COLO829 (cell line): ENCODE measurements around the gene KISS1.
A peak's percentile ranks its signal among the peaks of the same experiment; 100 is the strongest.

Experiments used
- DNase-seq: peaks from one replicate; pipeline ENCODE4 v3.0.0; 2012; ENCODE audit warnings: low spot score

Gene KISS1

GRCh38 chr1:204217648-204218000 is 21.3 kb upstream of the KISS1 start:
- DNase-seq: no peak

- no peak for DNase-seq
These were observed 20.8 kb upstream of the KISS1 start for GRCh38 chr1:204216880-204217647.

GRCh38 chr1:204216236-204216635 is 19.9 kb upstream of the KISS1 start:
- no peak for DNase-seq

GRCh38 chr1:204213668-204214662 is 17.7 kb upstream of the KISS1 start, which contains the start of gene GOLT1A:
TSS of gene GOLT1A (minus strand) at chr1:204213988. CDS start at chr1:204213906, 82 bp downstream.
- peak; percentile 70 for DNase-seq

- DNase-seq: no peak
These were observed 16.4 kb upstream of the KISS1 start for GRCh38 chr1:204212715-204213114.

- DNase-seq: no peak
These were observed 14.8 kb upstream of the KISS1 start for GRCh38 chr1:204211046-204211445.

- DNase-seq: peak; percentile 71
These were observed 10.9 kb upstream of the KISS1 start for GRCh38 chr1:204207136-204207616.

GRCh38 chr1:204206121-204206520 is 9.8 kb upstream of the KISS1 start:
- peak; percentile 25 for DNase-seq

- no peak for DNase-seq
These were observed 9.2 kb upstream of the KISS1 start for GRCh38 chr1:204205486-204205885.

- no peak for DNase-seq
These were observed 8.7 kb upstream of the KISS1 start for GRCh38 chr1:204204944-204205343.

GRCh38 chr1:204203206-204203767 is 7.0 kb upstream of the KISS1 start:
- no peak for DNase-seq

- no peak for DNase-seq
These were observed 6.2 kb upstream of the KISS1 start for GRCh38 chr1:204202481-204202880.

GRCh38 chr1:204201348-204202040 is 5.2 kb upstream of the KISS1 start:
- DNase-seq: no peak

GRCh38 chr1:204199579-204199978 is 3.3 kb upstream of the KISS1 start:
- no peak for DNase-seq

GRCh38 chr1:204198348-204199340 is 2.4 kb upstream of the KISS1 start:
- no peak for DNase-seq

GRCh38 chr1:204197068-204197467 is 777 bp upstream of the KISS1 start:
- DNase-seq: no peak

- no peak for DNase-seq
These were observed 1.5 kb downstream of the KISS1 start for GRCh38 chr1:204194771-204195170.

- no peak for DNase-seq
These were observed 2.2 kb downstream of the KISS1 start for GRCh38 chr1:204194080-204194479.

GRCh38 chr1:204192589-204193352 is 3.5 kb downstream of the KISS1 start:
- no peak for DNase-seq

GRCh38 chr1:204192046-204192445 is 4.2 kb downstream of the KISS1 start:
- no peak for DNase-seq
